Spleen (tissue), 11 donors: ENCODE results near the gene TNNT1. TPM values are rescaled to one million over a fixed set of nuclear protein-coding genes. Genes with fewer than 3 reads are reported as not detected.

Source experiments
- DNase-seq: peaks from one replicate; pipeline ENCODE4 v3.0.0-alpha.2; 2020
- H3K27ac ChIP-seq, 8 donors: fragments of 200-600 bp; sonication (generic) in 7 of 8; 1 replicate in 4 of 8; 2 replicates in 4 of 8; pipeline versions ENCODE4 v1.5.0 to v1.8.0; 2016 to 2021; ENCODE audit warnings: inconsistent platforms in 4 of 8, mild to moderate bottlenecking in 4 of 8, moderate library complexity in 1 of 8
- H3K27me3 ChIP-seq, 7 donors: fragments of 200-600 bp; sonication (generic) in 6 of 7; replicated peaks in 1 of 7; 1 replicate in 4 of 7; 2 replicates in 3 of 7; pipeline versions ENCODE4 v1.5.0 to v1.8.0; 2016 to 2021; ENCODE audit warnings: inconsistent platforms in 3 of 7, mild to moderate bottlenecking in 1 of 7
- H3K36me3 ChIP-seq, 6 donors: fragments of 200-600 bp; sonication (generic) in 5 of 6; 1 replicate in 4 of 6; 2 replicates in 2 of 6; pipeline versions ENCODE4 v1.5.0 to v1.8.0; 2016 to 2021; ENCODE audit warnings: inconsistent platforms in 2 of 6
- H3K4me1 ChIP-seq, 6 donors: fragments of 200-600 bp; sonication (generic) in 5 of 6; 1 replicate in 3 of 6; 2 replicates in 3 of 6; pipeline versions ENCODE4 v1.5.0 to v1.8.0; 2016 to 2021; ENCODE audit warnings: inconsistent platforms in 3 of 6
- H3K4me3 ChIP-seq, 8 donors: fragments of 200-600 bp; sonication (generic) in 7 of 8; 1 replicate in 4 of 8; 2 replicates in 4 of 8; pipeline versions ENCODE4 v1.5.0 to v1.8.0; 2016 to 2021; ENCODE audit warnings: inconsistent platforms in 4 of 8, mild to moderate bottlenecking in 4 of 8, moderate library complexity in 2 of 8
- H3K9me3 ChIP-seq, 8 donors: fragments of 200-600 bp; sonication (generic) in 7 of 8; 1 replicate in 4 of 8; 2 replicates in 4 of 8; pipeline versions ENCODE4 v1.5.0 to v1.8.0; 2016 to 2021; ENCODE audit warnings: inconsistent platforms in 4 of 8
- CTCF ChIP-seq, 11 experiments: fragments of 200-600 bp in 7 of 11; fragments of 450-650 bp in 4 of 11; sonication (generic) in 4 of 11; IDR thresholded peaks in 8 of 11; conservative IDR thresholded peaks in 3 of 11; 1 replicate in 7 of 11; 2 replicates in 4 of 11; pipeline versions ENCODE4 v1.4.0 to v1.8.0; 2016 to 2021; ENCODE audit warnings: antibody characterized with exemption in 11 of 11, inconsistent platforms in 4 of 11, mild to moderate bottlenecking in 1 of 11
- POLR2A ChIP-seq, 3 donors: fragments of 450-650 bp; IDR thresholded peaks; one replicate each; pipeline ENCODE4 v1.5.1; 2017; ENCODE audit warnings: antibody characterized with exemption in 3 of 3, mild to moderate bottlenecking in 1 of 3
- POLR2AphosphoS5 ChIP-seq, 3 donors: sonication (generic); formaldehyde crosslinking; IDR thresholded peaks; one replicate each; pipeline ENCODE4 v1.5.1; 2017; ENCODE audit warnings: antibody characterized with exemption in 3 of 3
- WGBS, 5 donors: extraction: QIAGEN DNeasy Blood & Tissue Kit in 3 of 5; methylation state at CpG; one replicate each; pipeline versions ENCODE4 v1.1.5 to v1.1.7; 2013 to 2018; 5-methylcytosine and 5-hydroxymethylcytosine counted together
- intact Hi-C: fragments of 100-400 bp; cut with DNase I; formaldehyde crosslinking; loops from one replicate; pipeline ENCODE4 v1.15.0; 2023; ENCODE audit warnings: low total_unique reads
- polyA plus RNA-seq, 3 donors: library from polyadenylated mRNA; stranded (reverse); fragments of 200-250 nt; gene quantifications; one replicate each; pipeline ENCODE4 v1.2.1, GENCODE V29; 2013
- total RNA-seq, 7 donors: library from RNA; depleted of rRNA in 3 of 7; stranded (reverse); fragments of >200 nt in 3 of 7; fragmentation: NEBNext Ultra II Directional in 4 of 7; extraction: Animal tissue kit (Norgen Biotek cat#: 25700) in 4 of 7; gene quantifications; one replicate each; pipeline versions ENCODE4 v1.1.0 to v1.2.1, GENCODE V29; 2016 to 2021
- donor health status: healthy with polysubstance abuse.
- donor health status: DM: no; HTN: no; CAD: no; lungs with moderate emphysema.
- donor health status: DM: no; HTN: no; CAD: no.
- donor health status: Bipolar disorder and iron deficiency.
- donor health status: healthy.
- donor health status: DM: no; HTN: no; CAD: no.
- donor health status: DM: yes; HTN: yes; CAD: no.

The TNNT1 gene
- total and polyA plus RNA-seq, 10 donors = 0.26 to 6.2 (median 1.5) TPM; not detected in 3

GRCh38 chr19:55146078-55146704, 2.8 kb downstream of the TNNT1 start:
- intact Hi-C loops = loop anchor here (10.0 kb wide), 1 partner anchor 359 kb away; no protein-coding TSS in a partner anchor
- WGBS, 5 donors = 1 to 2% (median 2%) methylated on average over 24 to 37 of the region's 41 CpGs
- peak in 2 of 11 experiments; percentile 42 for TF ChIP-seq CTCF (IDR thresholded peaks at IDR 0.05 in 8 of 11, conservative IDR thresholded peaks at IDR 0.05 in 3 of 11)
- no peak for TF ChIP-seq POLR2A (IDR thresholded peaks at IDR 0.05)
- TF ChIP-seq POLR2AphosphoS5 (IDR thresholded peaks at IDR 0.05) = no peak
- Histone ChIP-seq H3K27me3 (peaks cover 4 to 87% (median 70%) of the 10 kb centered on the region in 7 donors), H3K9me3 (peaks cover 0 to under 1% (median 0%) of the 10 kb centered on the region in 8 donors), H3K36me3 (no peaks in the 10 kb centered on the region), H3K4me3 (peak overlapping the region in 1 of 8 donors; percentile 56), H3K27ac (no peak overlapping the region), H3K4me1 (peaks cover 0 to 31% (median 16%) of the 10 kb centered on the region in 6 donors)
- DNase-seq = no peak

DNA sequence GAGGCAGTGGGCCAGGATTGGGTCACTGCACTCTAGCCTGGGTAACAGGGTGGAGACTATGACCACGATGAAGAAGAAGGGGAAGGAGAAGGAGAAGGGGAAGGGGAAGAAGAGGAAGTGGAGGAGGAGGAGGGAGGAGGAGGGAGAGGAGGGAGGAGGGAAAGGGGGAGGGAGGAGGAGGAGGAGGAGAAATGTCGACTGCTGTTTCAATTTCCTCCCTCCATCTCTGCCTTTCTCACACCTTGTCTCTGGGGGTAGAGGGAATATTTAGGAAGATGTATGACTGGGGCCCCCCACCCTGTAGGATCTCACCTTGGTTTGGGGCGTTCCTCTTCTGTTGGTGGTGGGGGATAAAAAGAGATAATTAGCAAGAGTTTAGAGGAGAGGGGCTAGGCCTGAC, 3.8 kb downstream of the TNNT1 start:
- Histone ChIP-seq H3K36me3 (no peaks in the 10 kb centered on the region), H3K27me3 (peaks cover 4 to 96% (median 73%) of the 10 kb centered on the region in 7 donors), H3K9me3 (no peaks in the 10 kb centered on the region), H3K27ac (no peak overlapping the region), H3K4me3 (peak overlapping the region in 1 of 8 donors; percentile 56), H3K4me1 (peaks cover 0 to 35% (median 19%) of the 10 kb centered on the region in 6 donors)
- WGBS, 5 donors = 7 to 13% (median 9%) methylated on average over 3 of the region's 3 CpGs
- TF ChIP-seq POLR2AphosphoS5 (IDR thresholded peaks at IDR 0.05) (no peak), POLR2A (IDR thresholded peaks at IDR 0.05) (no peak), CTCF (IDR thresholded peaks at IDR 0.05 in 8 of 11, conservative IDR thresholded peaks at IDR 0.05 in 3 of 11) (no peak)
- DNase-seq = no peak
- intact Hi-C loops = loop anchor here (10.0 kb wide), 1 partner anchor 360 kb away; no protein-coding TSS in a partner anchor

- no peaks in the 10 kb centered on the region for H3K9me3 ChIP-seq
- DNase-seq = no peak
- intact Hi-C loops = loop anchor here (10.0 kb wide), 1 partner anchor 363 kb away; no protein-coding TSS in a partner anchor
- H3K4me3 ChIP-seq = no peak overlapping the region
- peaks cover 2 to 99% (median 61%) of the 10 kb centered on the region in 7 donors for H3K27me3 ChIP-seq
- no peak overlapping the region for H3K27ac ChIP-seq
- TF ChIP-seq POLR2AphosphoS5 (IDR thresholded peaks at IDR 0.05) (no peak), CTCF (IDR thresholded peaks at IDR 0.05 in 8 of 11, conservative IDR thresholded peaks at IDR 0.05 in 3 of 11) (no peak), POLR2A (IDR thresholded peaks at IDR 0.05) (no peak)
- H3K4me1 ChIP-seq = peaks cover 0 to 35% (median 17%) of the 10 kb centered on the region in 6 donors
- 12 to 53% (median 25%) methylated on average over 12 to 21 of the region's 21 CpGs for WGBS, 5 donors
- no peaks in the 10 kb centered on the region for H3K36me3 ChIP-seq
Observed at GRCh38 chr19:55141696-55142095, 7.3 kb downstream of the TNNT1 start.

DNA sequence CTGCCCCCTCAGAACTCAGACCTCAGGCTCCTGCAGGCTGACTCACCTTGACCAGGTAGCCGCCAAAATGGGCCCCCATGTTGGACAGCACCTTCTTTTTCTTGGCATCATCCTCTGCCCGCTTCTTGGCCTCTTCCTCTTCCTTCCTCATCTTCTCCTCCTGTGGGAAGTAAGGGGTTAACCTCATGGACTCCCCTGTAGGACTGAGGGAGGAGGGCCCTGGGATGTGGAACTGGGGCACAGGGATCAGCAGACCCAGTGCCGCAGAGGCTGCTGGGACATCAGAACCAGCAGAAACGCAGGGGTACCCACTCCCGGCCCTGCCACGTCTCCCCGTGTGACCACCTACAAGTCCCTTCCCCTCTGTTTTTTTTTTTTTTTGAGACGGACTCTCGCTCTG, 11.1 kb downstream of the TNNT1 start:
- peaks cover 0 to 29% (median 14%) of the 10 kb centered on the region in 6 donors for H3K4me1 ChIP-seq
- H3K36me3 ChIP-seq = no peaks in the 10 kb centered on the region
- no peak for TF ChIP-seq POLR2A (IDR thresholded peaks at IDR 0.05)
- no peak for TF ChIP-seq POLR2AphosphoS5 (IDR thresholded peaks at IDR 0.05)
- TF ChIP-seq CTCF (IDR thresholded peaks at IDR 0.05 in 8 of 11, conservative IDR thresholded peaks at IDR 0.05 in 3 of 11) = no peak
- no peak overlapping the region for H3K27ac ChIP-seq
- no peak overlapping the region for H3K4me3 ChIP-seq
- intact Hi-C loops = no loop called here
- no peaks in the 10 kb centered on the region for H3K9me3 ChIP-seq
- no peak for DNase-seq
- 55 to 66% (median 59%) methylated on average over 9 of the region's 9 CpGs for WGBS, 5 donors
- H3K27me3 ChIP-seq = peaks cover 0 to 96% (median 29%) of the 10 kb centered on the region in 7 donors
